ENCODE data around the gene GALNT17.

GRCh38 chr7:71659622-71660021, 527.7 kb downstream of the GALNT17 start:
- TF ChIP-seq CTCF (IDR thresholded peaks at IDR 0.05): no peak
- no peak for TF ChIP-seq POLR2A (IDR thresholded peaks at IDR 0.05)
